ENCODE results near the gene UQCRC1. TPM values are rescaled to one million over a fixed set of nuclear protein-coding genes. Genes with fewer than 3 reads are reported as not detected.

The UQCRC1 gene
- total and polyA plus RNA-seq, 3 donors from 2014 or later, result 281 to 287 (median 282) TPM

GRCh38 chr3:48641396-48641795, 31.9 kb upstream of the UQCRC1 start:
- DNase-seq, result no peak
- Histone ChIP-seq H3K27me3 (no peaks in the 10 kb centered on the region), H3K4me3 (no peak overlapping the region), H3K36me3 (ENCODE audit: low read depth, missing control alignments) (no peaks in the 10 kb centered on the region), H3K27ac (no peak overlapping the region), H3K9me3 (no peaks in the 10 kb centered on the region), H3K4me1 (peaks cover 3% of the 10 kb centered on the region)
- WGBS, 2 donors, result 85 to 100% methylated on average over 1 to 3 of the region's 3 CpGs
- intact Hi-C loops (cut with DNase I; ENCODE audit: low total_unique reads), result no loop called here
- no peak for TF ChIP-seq CTCF (IDR thresholded peaks at IDR 0.05)
- no peak for TF ChIP-seq POLR2A (IDR thresholded peaks at IDR 0.05)

GRCh38 chr3:48639944-48640606, 30.6 kb upstream of the UQCRC1 start:
- no peak overlapping the region for H3K4me3 ChIP-seq
- peaks cover 9% of the 10 kb centered on the region for H3K4me1 ChIP-seq
- TF ChIP-seq CTCF (IDR thresholded peaks at IDR 0.05), result no peak
- no peak for TF ChIP-seq POLR2A (IDR thresholded peaks at IDR 0.05)
- no peaks in the 10 kb centered on the region for H3K9me3 ChIP-seq
- H3K36me3 ChIP-seq (ENCODE audit: low read depth, missing control alignments), result no peaks in the 10 kb centered on the region
- no peak overlapping the region for H3K27ac ChIP-seq
- DNase-seq, result no peak
- H3K27me3 ChIP-seq, result no peaks in the 10 kb centered on the region
- 95 to 96% methylated on average over 28 to 38 of the region's 38 CpGs for WGBS, 2 donors
- intact Hi-C loops (cut with DNase I; ENCODE audit: low total_unique reads), result no loop called here

GRCh38 chr3:48637305-48637704, 27.9 kb upstream of the UQCRC1 start:
- Histone ChIP-seq H3K27me3 (no peaks in the 10 kb centered on the region), H3K27ac (no peak overlapping the region), H3K36me3 (ENCODE audit: low read depth, missing control alignments) (no peaks in the 10 kb centered on the region), H3K9me3 (no peaks in the 10 kb centered on the region), H3K4me3 (no peak overlapping the region), H3K4me1 (peaks cover 12% of the 10 kb centered on the region)
- intact Hi-C loops (cut with DNase I; ENCODE audit: low total_unique reads), result no loop called here
- no peak for DNase-seq
- no peak for TF ChIP-seq CTCF (IDR thresholded peaks at IDR 0.05)
- no peak for TF ChIP-seq POLR2A (IDR thresholded peaks at IDR 0.05)
- WGBS, 2 donors, result 67 to 72% methylated on average over 6 of the region's 6 CpGs

GRCh38 chr3:48636149-48636655, 26.8 kb upstream of the UQCRC1 start:
- no peak for DNase-seq
- H3K9me3 ChIP-seq, result no peaks in the 10 kb centered on the region
- no peaks in the 10 kb centered on the region for H3K36me3 ChIP-seq (ENCODE audit: low read depth, missing control alignments)
- peak overlapping the region; percentile 29 to 47 for H3K27ac ChIP-seq
- 41 to 53% methylated on average over 7 to 10 of the region's 10 CpGs for WGBS, 2 donors
- H3K4me3 ChIP-seq, result peak overlapping the region; percentile 63 to 88
- TF ChIP-seq POLR2A (IDR thresholded peaks at IDR 0.05) (no peak), CTCF (IDR thresholded peaks at IDR 0.05) (no peak)
- intact Hi-C loops (cut with DNase I; ENCODE audit: low total_unique reads), result no loop called here
- peaks cover 12% of the 10 kb centered on the region for H3K4me1 ChIP-seq
- no peaks in the 10 kb centered on the region for H3K27me3 ChIP-seq
